ENCODE results near the gene RAPGEF2. TPM values are rescaled to one million over a fixed set of nuclear protein-coding genes. Genes with fewer than 3 reads are reported as not detected.

The RAPGEF2 gene
- total and polyA plus RNA-seq, 3 donors from 2014 or later = 18.1 to 51.4 (median 38.9) TPM

DNA sequence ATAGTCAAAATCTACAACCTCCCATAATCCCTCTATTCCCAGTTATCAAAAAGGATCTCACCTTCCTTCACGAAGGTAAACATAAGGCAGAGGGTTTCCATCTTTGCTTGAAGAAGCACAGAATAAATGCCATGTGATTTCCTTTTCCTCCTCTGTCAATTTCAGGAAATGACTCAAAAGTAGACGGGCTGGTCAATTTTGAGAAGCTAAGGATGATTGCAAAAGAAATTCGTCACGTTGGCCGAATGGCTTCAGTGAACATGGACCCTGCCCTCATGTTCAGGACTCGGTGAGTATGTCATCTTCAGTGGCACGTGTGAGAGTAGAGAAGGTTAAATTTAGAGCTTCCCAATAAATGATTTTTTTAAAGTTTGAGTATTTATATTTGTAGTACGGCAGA lies 240.2 kb downstream of the RAPGEF2 start:
- 88 to 97% methylated on average over 8 of the region's 8 CpGs for WGBS, 2 donors
- H3K4me1 ChIP-seq = no peaks in the 10 kb centered on the region
- H3K9me3 ChIP-seq = no peaks in the 10 kb centered on the region
- no peak for TF ChIP-seq POLR2A (IDR thresholded peaks at IDR 0.05)
- TF ChIP-seq, protein P1, sequence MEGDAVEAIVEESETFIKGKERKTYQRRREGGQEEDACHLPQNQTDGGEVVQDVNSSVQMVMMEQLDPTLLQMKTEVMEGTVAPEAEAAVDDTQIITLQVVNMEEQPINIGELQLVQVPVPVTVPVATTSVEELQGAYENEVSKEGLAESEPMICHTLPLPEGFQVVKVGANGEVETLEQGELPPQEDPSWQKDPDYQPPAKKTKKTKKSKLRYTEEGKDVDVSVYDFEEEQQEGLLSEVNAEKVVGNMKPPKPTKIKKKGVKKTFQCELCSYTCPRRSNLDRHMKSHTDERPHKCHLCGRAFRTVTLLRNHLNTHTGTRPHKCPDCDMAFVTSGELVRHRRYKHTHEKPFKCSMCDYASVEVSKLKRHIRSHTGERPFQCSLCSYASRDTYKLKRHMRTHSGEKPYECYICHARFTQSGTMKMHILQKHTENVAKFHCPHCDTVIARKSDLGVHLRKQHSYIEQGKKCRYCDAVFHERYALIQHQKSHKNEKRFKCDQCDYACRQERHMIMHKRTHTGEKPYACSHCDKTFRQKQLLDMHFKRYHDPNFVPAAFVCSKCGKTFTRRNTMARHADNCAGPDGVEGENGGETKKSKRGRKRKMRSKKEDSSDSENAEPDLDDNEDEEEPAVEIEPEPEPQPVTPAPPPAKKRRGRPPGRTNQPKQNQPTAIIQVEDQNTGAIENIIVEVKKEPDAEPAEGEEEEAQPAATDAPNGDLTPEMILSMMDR (IDR thresholded peaks at IDR 0.05) = no peak
- H3K4me3 ChIP-seq = no peak overlapping the region
- no peaks in the 10 kb centered on the region for H3K36me3 ChIP-seq (ENCODE audit: low read depth, missing control alignments)
- H3K27me3 ChIP-seq = no peaks in the 10 kb centered on the region
- intact Hi-C loops (cut with DNase I; ENCODE audit: low total_unique reads) = no loop called here
- no peak overlapping the region for H3K27ac ChIP-seq
- no peak for DNase-seq

GRCh38 chr4:159344877-159345276 lies 242.0 kb downstream of the RAPGEF2 start:
- Histone ChIP-seq H3K27me3 (no peaks in the 10 kb centered on the region), H3K4me3 (no peak overlapping the region), H3K9me3 (no peaks in the 10 kb centered on the region), H3K27ac (no peak overlapping the region), H3K36me3 (ENCODE audit: low read depth, missing control alignments) (no peaks in the 10 kb centered on the region), H3K4me1 (no peaks in the 10 kb centered on the region)
- WGBS, 2 donors = 90 to 98% methylated on average over 4 of the region's 4 CpGs
- no peak for DNase-seq
- TF ChIP-seq, protein P1 (IDR thresholded peaks at IDR 0.05) = no peak
- TF ChIP-seq POLR2A (IDR thresholded peaks at IDR 0.05) = no peak
- intact Hi-C loops (cut with DNase I; ENCODE audit: low total_unique reads) = no loop called here

- no peak for DNase-seq
- intact Hi-C loops (cut with DNase I; ENCODE audit: low total_unique reads) = no loop called here
- no peaks in the 10 kb centered on the region for H3K36me3 ChIP-seq (ENCODE audit: low read depth, missing control alignments)
- no peak overlapping the region for H3K27ac ChIP-seq
- no peaks in the 10 kb centered on the region for H3K27me3 ChIP-seq
- 94 to 98% methylated on average over 5 of the region's 5 CpGs for WGBS, 2 donors
- H3K4me3 ChIP-seq = no peak overlapping the region
- no peaks in the 10 kb centered on the region for H3K4me1 ChIP-seq
- no peaks in the 10 kb centered on the region for H3K9me3 ChIP-seq
- TF ChIP-seq, protein P1 (IDR thresholded peaks at IDR 0.05) = no peak
- TF ChIP-seq POLR2A (IDR thresholded peaks at IDR 0.05) = no peak
Measured at GRCh38 chr4:159346681-159347080, 243.8 kb downstream of the RAPGEF2 start.

- no peak for DNase-seq
- H3K4me3 ChIP-seq = no peak overlapping the region
- TF ChIP-seq, protein P1 (IDR thresholded peaks at IDR 0.05) = no peak
- no peak for TF ChIP-seq POLR2A (IDR thresholded peaks at IDR 0.05)
- H3K27ac ChIP-seq = no peak overlapping the region
- no peaks in the 10 kb centered on the region for H3K9me3 ChIP-seq
- H3K4me1 ChIP-seq = no peaks in the 10 kb centered on the region
- no peaks in the 10 kb centered on the region for H3K27me3 ChIP-seq
- intact Hi-C loops (cut with DNase I; ENCODE audit: low total_unique reads) = no loop called here
- no peaks in the 10 kb centered on the region for H3K36me3 ChIP-seq (ENCODE audit: low read depth, missing control alignments)
- WGBS, 2 donors = 86 to 89% methylated on average over 9 of the region's 9 CpGs
Measured at GRCh38 chr4:159347813-159348212, 244.9 kb downstream of the RAPGEF2 start.

DNA sequence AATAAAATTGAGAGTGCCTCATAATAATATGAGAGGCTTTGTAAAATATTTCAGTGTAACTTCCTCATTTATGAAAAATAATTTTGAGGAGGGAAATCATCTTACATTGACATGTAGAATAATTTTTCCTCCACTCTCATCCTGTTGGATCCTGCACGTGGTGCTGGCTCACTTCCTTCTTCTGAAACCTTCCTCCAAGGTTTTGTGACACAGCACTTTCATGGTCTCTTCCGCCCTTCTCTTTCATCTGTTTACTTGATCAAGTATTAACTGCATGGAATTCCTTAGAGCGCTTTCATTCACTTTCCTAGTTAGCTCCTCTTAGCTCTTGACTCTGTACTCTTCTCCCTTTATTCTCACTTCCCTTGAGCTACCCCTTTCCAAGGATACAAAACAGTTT lies 246.5 kb downstream of the RAPGEF2 start:
- H3K27ac ChIP-seq = no peak overlapping the region
- intact Hi-C loops (cut with DNase I; ENCODE audit: low total_unique reads) = no loop called here
- 95 to 98% methylated on average over 3 of the region's 3 CpGs for WGBS, 2 donors
- no peaks in the 10 kb centered on the region for H3K27me3 ChIP-seq
- no peak for TF ChIP-seq POLR2A (IDR thresholded peaks at IDR 0.05)
- TF ChIP-seq, protein P1 (IDR thresholded peaks at IDR 0.05) = no peak
- H3K4me1 ChIP-seq = no peaks in the 10 kb centered on the region
- no peaks in the 10 kb centered on the region for H3K36me3 ChIP-seq (ENCODE audit: low read depth, missing control alignments)
- no peak overlapping the region for H3K4me3 ChIP-seq
- no peaks in the 10 kb centered on the region for H3K9me3 ChIP-seq
- no peak for DNase-seq

Measured in testis (tissue), 3 donors.